PC-3 (cell line): ENCODE results near the gene BCORL1. TPM values are rescaled to one million over a fixed set of nuclear protein-coding genes. Genes with fewer than 3 reads are reported as not detected.

Experiments
- ATAC-seq: fragments of 200-7000 bp; cut with Tn5 transposase; 2 replicates; pipeline ENCODE4 v1.9.1; 2020; ENCODE audit warnings: mild to moderate bottlenecking, moderate library complexity
- BruUV-seq: library from RNA; stranded (reverse); fragments of 400-500 nt; replicated peaks from 2 replicates; lab custom pipeline; 2021; lab: Mats Ljungman, UMichigan
- CTCF ChIA-PET: fragments of 300-600 bp; sonication (Branson Sonifier 250); formaldehyde crosslinking; loops from one replicate; lab custom pipeline; 2022; ENCODE audit warnings: antibody characterized with exemption; lab: Charles Lee
- POLR2A ChIA-PET: fragments of 300-600 bp; sonication (Branson Sonifier 250); formaldehyde crosslinking; loops from one replicate; lab custom pipeline; 2022; ENCODE audit warnings: antibody characterized with exemption; ENCODE audit not compliant: unreplicated experiment; lab: Charles Lee
- DNase-seq: peaks from one replicate; pipeline ENCODE4 v3.0.0-alpha.2; 2015
- H2AFZ ChIP-seq: fragments of 300-600 bp; sonication (generic); 2 replicates; pipeline ENCODE4 v1.6.0; 2016; ENCODE audit warnings: antibody characterized with exemption, low read length
- H3F3A ChIP-seq: fragments of 300-600 bp; sonication (generic); one replicate; pipeline ENCODE4 v1.6.0; 2017; ENCODE audit warnings: antibody characterized with exemption, low read length, control low read depth, mild to moderate bottlenecking; ENCODE audit not compliant: unreplicated experiment
- H3K27ac ChIP-seq: fragments of 300-600 bp; sonication (generic); 2 replicates; pipeline ENCODE4 v1.5.1; 2016; ENCODE audit warnings: mild to moderate bottlenecking, low read length
- H3K27me3 ChIP-seq: fragments of 300-600 bp; sonication (generic); 2 replicates; pipeline ENCODE4 v1.6.1; 2016; ENCODE audit warnings: low read length, mixed read lengths
- H3K36me3 ChIP-seq: fragments of 300-600 bp; sonication (generic); 2 replicates; pipeline ENCODE4 v1.6.1; 2016; ENCODE audit warnings: low read depth, mixed run types, low read length, mixed read lengths
- H3K4me1 ChIP-seq: fragments of 300-600 bp; sonication (generic); 2 replicates; pipeline ENCODE4 v1.5.1; 2016; ENCODE audit warnings: low read length; ENCODE audit not compliant: insufficient read depth
- H3K4me2 ChIP-seq: fragments of 300-600 bp; sonication (generic); 2 replicates; pipeline ENCODE4 v1.6.0; 2016; ENCODE audit warnings: low read length
- H3K4me3 ChIP-seq: fragments of 300-600 bp; sonication (generic); 2 replicates; pipeline ENCODE4 v1.5.1; 2016; ENCODE audit warnings: mild to moderate bottlenecking, low read length, mixed read lengths
- H3K79me2 ChIP-seq: fragments of 300-600 bp; sonication (generic); 2 replicates; pipeline ENCODE4 v1.6.1; 2017; ENCODE audit warnings: low read length, mixed read lengths
- H3K9ac ChIP-seq: fragments of 300-600 bp; sonication (generic); 2 replicates; pipeline ENCODE4 v1.6.0; 2016; ENCODE audit warnings: mild to moderate bottlenecking, low read length
- H3K9me2 ChIP-seq: fragments of 300-600 bp; sonication (generic); replicated peaks from 2 replicates; pipeline ENCODE4 v1.6.1; 2016; ENCODE audit warnings: mixed run types, low read length, mixed read lengths
- H3K9me3 ChIP-seq: fragments of 300-600 bp; sonication (generic); 2 replicates; pipeline ENCODE4 v1.6.1; 2016; ENCODE audit warnings: low read length, mixed read lengths
- H4K20me1 ChIP-seq: fragments of 300-600 bp; sonication (generic); 2 replicates; pipeline ENCODE4 v1.6.1; 2016; ENCODE audit warnings: low read length, mixed read lengths
- CTCF ChIP-seq: fragments of 300-600 bp; sonication (generic); conservative IDR thresholded peaks from 2 replicates; pipeline ENCODE4 v1.5.1; 2017; ENCODE audit warnings: antibody characterized with exemption, low read depth, mild to moderate bottlenecking, low read length
- EZH2 ChIP-seq: fragments of 300-600 bp; sonication (generic); IDR thresholded peaks from one replicate; pipeline ENCODE4 v1.6.1; 2017; ENCODE audit warnings: antibody characterized with exemption, mild to moderate bottlenecking, low read length; ENCODE audit not compliant: unreplicated experiment
- EZH2phosphoT487 ChIP-seq: fragments of 300-600 bp; sonication (generic); IDR thresholded peaks from 2 replicates; pipeline ENCODE4 v1.6.1; 2018; ENCODE audit warnings: mild to moderate bottlenecking, antibody characterized with exemption, low read length, borderline replicate concordance
- intact Hi-C: fragments of 100-400 bp; cut with micrococcal nuclease; formaldehyde crosslinking; loops from 2 replicates; pipeline ENCODE4 v1.9.0; 2023
- total RNA-seq: library from RNA; depleted of rRNA; stranded (reverse); fragments of >200 nt; gene quantifications from 2 replicates; pipeline ENCODE4 v1.2.3, GENCODE V29; 2014

Gene BCORL1
- total RNA-seq, 1 experiment from 2014 or later, result 3.1 TPM

GRCh38 chrX:130049821-130050220, 67.4 kb downstream of the BCORL1 start:
- H3K36me3 ChIP-seq, result peaks cover 5% of the 10 kb centered on the region
- no TSS peak for BruUV-seq

GRCh38 chrX:130051176-130051845, 68.9 kb downstream of the BCORL1 start:
- Histone ChIP-seq H4K20me1 (no peaks in the 10 kb centered on the region), H3K9me3 (no peaks in the 10 kb centered on the region), H3K79me2 (no peaks in the 10 kb centered on the region), H3K4me2 (no peak overlapping the region), H2AFZ (no peak overlapping the region), H3K9ac (no peak overlapping the region), H3K36me3 (peaks cover 5% of the 10 kb centered on the region), H3K4me1 (no peaks in the 10 kb centered on the region), H3F3A (no peaks in the 10 kb centered on the region), H3K27me3 (no peaks in the 10 kb centered on the region), H3K27ac (no peak overlapping the region), H3K4me3 (no peak overlapping the region), H3K9me2 (no peaks in the 10 kb centered on the region)
- TF ChIP-seq CTCF (no peak), EZH2 (no peak), EZH2phosphoT487 (no peak)
- DNase-seq (no peak), ATAC-seq (no peak)
- ChIA-PET CTCF (no interaction called here), POLR2A (no interaction called here)
- no TSS peak for BruUV-seq
- intact Hi-C loops, result no loop called here

More at GRCh38 chrX:130049821-130050220, 67.4 kb downstream of the BCORL1 start:
- Histone ChIP-seq H2AFZ (no peak overlapping the region), H3K4me1 (no peaks in the 10 kb centered on the region), H3K27me3 (no peaks in the 10 kb centered on the region), H3F3A (no peaks in the 10 kb centered on the region), H3K9me3 (no peaks in the 10 kb centered on the region), H3K9ac (no peak overlapping the region), H3K4me3 (no peak overlapping the region), H3K27ac (no peak overlapping the region), H3K79me2 (no peaks in the 10 kb centered on the region), H3K4me2 (no peak overlapping the region), H3K9me2 (no peaks in the 10 kb centered on the region), H4K20me1 (no peaks in the 10 kb centered on the region)
- no peak for ATAC-seq
- TF ChIP-seq EZH2phosphoT487 (no peak), CTCF (no peak), EZH2 (no peak)
- CTCF ChIA-PET, result no interaction called here
- POLR2A ChIA-PET, result no interaction called here
- no peak for DNase-seq
- intact Hi-C loops, result no loop called here

- no peaks in the 10 kb centered on the region for H3K4me1 ChIP-seq
- peaks cover 1% of the 10 kb centered on the region for H3K36me3 ChIP-seq
- H3K27me3 ChIP-seq, result no peaks in the 10 kb centered on the region
- TF ChIP-seq EZH2 (no peak), EZH2phosphoT487 (no peak), CTCF (no peak)
- intact Hi-C loops, result no loop called here
- CTCF ChIA-PET, result no interaction called here
- H3K9me3 ChIP-seq, result no peaks in the 10 kb centered on the region
- no peak overlapping the region for H2AFZ ChIP-seq
- BruUV-seq, result no TSS peak
- no peaks in the 10 kb centered on the region for H3K9me2 ChIP-seq
- H3K4me2 ChIP-seq, result no peak overlapping the region
- POLR2A ChIA-PET, result no interaction called here
- no peak for ATAC-seq
- DNase-seq, result no peak
- no peak overlapping the region for H3K4me3 ChIP-seq
- no peak overlapping the region for H3K27ac ChIP-seq
- no peaks in the 10 kb centered on the region for H3F3A ChIP-seq
- no peaks in the 10 kb centered on the region for H4K20me1 ChIP-seq
- no peak overlapping the region for H3K9ac ChIP-seq
- no peaks in the 10 kb centered on the region for H3K79me2 ChIP-seq
Observed at GRCh38 chrX:130053236-130053635, 70.8 kb downstream of the BCORL1 start.
